ENCODE measurements around the gene GRIK5.

- TF ChIP-seq POLR2AphosphoS5 (IDR thresholded peaks at IDR 0.05; ENCODE audit: low read depth, low read length) (no peak), TAF1 (IDR thresholded peaks at IDR 0.05; ENCODE audit: borderline replicate concordance, insufficient read depth, low read length) (no peak), REST (IDR thresholded peaks at IDR 0.05; ENCODE audit: insufficient read depth in 1 of 2, low read depth in 2 of 2, low read length in 2 of 2) (no peak)
These were observed 113.4 kb downstream of the GRIK5 start for GRCh38 chr19:41956621-41957020.

All from PFSK-1 (cell line).